Head of caudate nucleus (tissue), 42 donors: ENCODE results near the gene RUVBL1.

ENCODE experiments used
- DNase-seq, 42 donors: peaks; one replicate each; pipeline versions ENCODE4 v3.0.0 to v3.0.0-alpha.2; 2020 to 2021; ENCODE audit warnings: mixed read lengths in 7 of 42
- intact Hi-C: fragments of 100-400 bp; cut with DNase I; formaldehyde crosslinking; loops from one replicate; pipeline ENCODE4 v1.15.0; 2022

Gene RUVBL1

DNA sequence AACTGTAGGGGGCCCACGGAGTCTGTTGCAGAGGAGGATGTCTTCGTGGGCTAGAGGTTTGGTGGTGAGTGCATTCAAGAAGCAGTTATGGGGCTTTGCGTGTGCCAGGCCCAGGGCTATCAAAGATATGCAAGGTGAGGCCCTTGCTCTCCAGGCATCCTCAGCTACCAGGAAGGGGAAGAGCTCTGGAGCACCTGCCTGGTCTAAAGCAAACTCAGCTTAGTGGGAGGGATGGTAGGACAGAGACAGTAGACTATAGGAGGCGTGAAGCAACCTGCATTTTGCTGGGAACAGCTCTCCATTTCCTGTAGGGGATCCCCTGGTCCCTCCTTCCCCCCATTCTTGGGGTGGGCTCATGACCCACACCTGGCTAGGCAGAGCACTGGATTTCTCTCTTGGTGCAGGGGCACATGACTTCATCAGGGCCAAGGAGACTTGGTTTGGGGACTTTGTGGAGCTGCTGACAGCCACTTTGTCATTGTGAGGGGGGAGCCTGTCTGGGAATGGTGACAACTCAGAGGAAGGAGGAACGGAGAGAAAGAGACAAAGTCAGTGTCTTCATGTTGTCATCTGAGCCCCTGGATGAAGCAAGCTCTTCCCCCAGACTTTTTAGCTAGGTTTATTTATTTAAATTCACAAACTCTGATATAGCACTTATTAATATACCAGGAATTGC is 21.0 kb upstream of the RUVBL1 start:
- DNase-seq: peak in 1 of 42 donors; percentile 22
- intact Hi-C loops: no loop called here

- intact Hi-C loops: no loop called here
- DNase-seq: peak in 1 of 42 donors; percentile 34
These were observed 19.9 kb upstream of the RUVBL1 start for GRCh38 chr3:128143496-128143895.

- DNase-seq: peak in 9 of 42 donors; percentile 15 to 56 (median 24)
- intact Hi-C loops: no loop called here
These were observed 9.8 kb upstream of the RUVBL1 start for GRCh38 chr3:128133273-128133883.

GRCh38 chr3:128131897-128132646 is 8.5 kb upstream of the RUVBL1 start:
- intact Hi-C loops: no loop called here
- peak in 1 of 42 donors; percentile 13 for DNase-seq

GRCh38 chr3:128128251-128128650 is 4.6 kb upstream of the RUVBL1 start:
- intact Hi-C loops: no loop called here

DNA sequence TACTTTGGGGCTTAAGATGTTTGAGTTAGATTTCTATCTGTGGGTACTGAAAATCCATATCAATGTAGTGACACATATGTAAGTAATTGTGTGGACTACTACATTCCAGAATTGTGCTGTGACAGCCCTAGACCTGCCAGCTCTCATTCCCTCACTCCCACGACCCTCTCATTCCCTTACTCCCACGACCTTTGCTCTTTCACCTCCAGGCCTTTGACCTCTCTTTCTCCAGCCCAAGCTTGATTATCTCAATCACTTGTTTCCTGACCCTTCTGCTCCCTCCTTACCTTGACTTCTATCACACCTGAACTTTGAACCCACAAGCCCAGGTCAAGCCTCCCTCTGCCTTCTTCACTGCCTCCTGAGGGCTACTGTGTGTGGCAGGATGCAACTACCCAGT is 3.6 kb upstream of the RUVBL1 start:
- intact Hi-C loops: no loop called here
- no peak for DNase-seq

More at GRCh38 chr3:128128251-128128650, 4.6 kb upstream of the RUVBL1 start:
- DNase-seq: no peak

DNA sequence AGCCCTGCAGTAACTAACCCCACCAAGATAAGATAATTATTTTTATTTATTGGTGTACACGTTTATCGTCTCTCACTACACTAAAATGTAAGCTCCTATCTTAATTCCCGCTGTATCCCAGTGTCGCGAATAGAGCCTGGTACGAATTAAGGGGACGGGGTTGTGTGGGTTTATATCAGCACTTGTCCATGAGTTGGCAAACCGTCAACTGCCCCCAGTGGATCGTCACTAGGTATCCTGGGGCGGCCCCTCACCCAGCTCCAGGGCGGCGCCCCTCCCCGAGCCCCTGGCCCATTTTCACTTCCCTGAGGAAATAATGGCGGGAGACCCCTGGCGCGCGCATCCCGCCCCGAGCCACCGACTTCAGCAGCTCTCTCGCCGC is 465 bp downstream of the RUVBL1 start:
- intact Hi-C loops: no loop called here
- DNase-seq: peak in 3 of 42 donors; percentile 12 to 21 (median 19)

GRCh38 chr3:128122013-128122412 is 1.6 kb downstream of the RUVBL1 start:
- intact Hi-C loops: no loop called here
- no peak for DNase-seq

DNA sequence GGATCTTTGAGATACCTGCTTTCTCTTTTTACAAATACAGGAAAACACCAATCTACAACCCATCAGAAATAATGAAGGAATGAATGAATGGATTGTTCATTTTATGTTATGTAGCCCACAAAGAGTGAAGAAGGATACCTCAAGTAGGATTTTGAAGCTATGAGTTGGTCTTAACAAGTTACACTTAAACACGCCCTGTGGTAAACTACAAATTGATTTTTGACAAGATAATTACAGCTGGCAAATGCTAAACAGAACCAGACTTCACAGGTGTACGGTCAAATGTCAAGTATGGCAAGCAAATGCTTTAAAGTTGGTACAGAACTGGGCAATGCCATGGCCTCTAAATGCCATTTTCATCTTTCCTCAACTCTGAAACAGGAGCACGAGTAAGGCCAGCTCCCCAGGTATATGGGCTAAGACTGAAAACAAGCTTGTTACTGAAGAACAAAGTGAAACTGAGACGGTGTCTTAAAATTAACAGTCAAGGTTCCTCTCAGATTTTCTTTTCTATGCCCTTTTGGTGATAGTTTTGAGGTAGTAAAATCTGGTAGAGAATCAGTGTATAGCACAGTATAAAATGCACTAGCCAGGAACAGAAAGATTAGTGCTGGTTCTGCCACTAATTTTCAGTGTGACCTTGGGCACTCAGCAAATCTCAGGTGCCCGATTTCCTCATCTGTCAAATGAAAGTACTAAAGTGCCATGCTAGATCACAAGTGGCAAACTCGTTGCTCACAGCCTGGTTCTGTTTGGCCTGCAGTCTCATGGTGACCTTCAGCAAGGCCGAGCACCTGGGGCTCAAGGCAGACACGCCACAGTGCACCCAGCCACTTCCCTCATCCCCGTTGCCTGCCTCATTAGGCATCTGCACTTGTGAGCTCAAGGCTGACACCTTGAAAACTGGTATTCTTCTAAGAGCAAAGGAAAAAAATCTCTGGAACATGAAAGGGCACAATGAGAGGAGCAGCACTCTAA is 9.5 kb downstream of the RUVBL1 start:
- peak in 1 of 42 donors; percentile 14 for DNase-seq
- intact Hi-C loops: no loop called here

GRCh38 chr3:128112357-128112968 is 11.1 kb downstream of the RUVBL1 start:
- intact Hi-C loops: no loop called here
- DNase-seq: peak in 1 of 42 donors; percentile 35

DNA sequence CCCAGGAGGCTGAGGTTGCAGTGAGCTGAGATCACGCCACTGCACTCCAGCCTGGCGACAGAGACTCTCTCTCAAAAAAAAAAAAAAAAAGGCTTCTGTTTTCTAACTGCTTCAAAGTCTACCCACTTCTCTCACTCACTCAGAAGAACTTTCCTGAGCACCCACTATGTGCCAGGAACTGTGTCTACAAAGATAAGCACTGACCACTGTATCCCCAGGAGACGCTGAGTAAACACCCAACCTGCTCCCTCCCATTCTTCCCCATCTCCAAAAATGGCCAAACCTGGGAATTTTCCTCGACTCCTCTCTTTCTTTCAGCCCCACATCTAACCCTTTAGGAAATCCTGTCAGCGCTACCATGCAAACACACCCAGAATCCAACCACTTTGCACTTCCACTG is 12.5 kb downstream of the RUVBL1 start:
- intact Hi-C loops: no loop called here
- DNase-seq: no peak

DNA sequence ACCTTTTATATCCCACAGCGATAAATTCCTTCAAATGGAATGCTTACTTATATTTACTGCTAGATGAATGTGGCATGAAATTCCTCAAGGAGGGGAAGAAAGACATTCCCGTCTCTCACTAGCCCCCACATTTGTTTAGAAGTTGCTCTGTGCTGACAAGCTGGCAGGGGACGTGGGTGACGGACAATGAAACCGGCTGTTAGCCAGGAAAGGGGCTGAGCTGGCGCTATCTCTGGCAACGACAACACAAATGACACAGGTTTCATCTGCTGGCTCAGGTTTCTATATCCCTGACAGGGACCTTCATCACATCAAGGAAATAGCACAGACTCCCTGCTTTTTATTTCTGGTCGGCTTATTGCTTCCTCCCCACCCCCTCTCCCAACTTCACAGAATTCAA is 15.8 kb downstream of the RUVBL1 start:
- intact Hi-C loops: no loop called here
- no peak for DNase-seq

GRCh38 chr3:128103136-128103676 is 20.4 kb downstream of the RUVBL1 start:
- intact Hi-C loops: no loop called here
- no peak for DNase-seq

DNA sequence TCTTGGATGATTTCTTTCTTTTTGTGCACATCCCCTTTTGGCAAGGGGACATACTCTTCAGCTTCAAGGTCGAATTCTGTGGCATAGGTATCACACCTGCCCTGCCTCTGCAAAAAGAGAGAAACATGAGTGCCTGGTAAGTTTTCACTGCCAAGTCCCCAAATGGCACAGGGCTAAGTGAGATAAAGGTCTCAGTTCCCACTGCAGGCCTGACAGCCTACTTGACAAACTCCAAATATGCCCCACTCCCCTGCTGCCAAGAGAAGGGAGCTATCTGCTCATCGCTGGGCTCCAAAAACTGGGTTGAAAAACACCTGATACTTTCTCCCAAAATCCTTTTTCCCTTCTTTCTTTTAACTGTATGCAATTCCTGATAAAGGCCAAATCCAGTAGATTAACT is 23.0 kb downstream of the RUVBL1 start:
- intact Hi-C loops: no loop called here
- DNase-seq: no peak

- intact Hi-C loops: no loop called here
- DNase-seq: peak in 9 of 42 donors; percentile 11 to 56 (median 39)
These were observed 23.5 kb downstream of the RUVBL1 start for GRCh38 chr3:128100161-128100560.

- intact Hi-C loops: no loop called here
These were observed 25.4 kb downstream of the RUVBL1 start for GRCh38 chr3:128098234-128098633.

GRCh38 chr3:128095222-128095703 is 28.3 kb downstream of the RUVBL1 start:
- intact Hi-C loops: no loop called here
- DNase-seq: peak; percentile 68 to 93 (median 88)

More at GRCh38 chr3:128098234-128098633, 25.4 kb downstream of the RUVBL1 start:
- DNase-seq: no peak
